Activated CD4-positive, alpha-beta T cell treated with anti-CD3 and anti-CD28 coated beads for 36 hours (primary cell): ENCODE measurements around the gene PLEKHM3. TPM values are rescaled to one million over a fixed set of nuclear protein-coding genes. Genes with fewer than 3 reads are reported as not detected.
"Not testable (repeated sequence)": the region's sequence is repeated elsewhere in the genome, so short reads cannot be mapped to it uniquely, and the experiment has no call there.

ENCODE experiments used
- ATAC-seq: fragments of 200-7000 bp; cut with Tn5 transposase; one replicate; pipeline ENCODE4 v1.10.0; 2021; ENCODE audit warnings: mild to moderate bottlenecking, moderate library complexity
- CTCF ChIA-PET: fragments of 350-600 bp; sonication (Branson Sonifier 250); formaldehyde crosslinking; loops from one replicate; lab custom pipeline; 2021; ENCODE audit warnings: antibody characterized with exemption; lab: Charles Lee
- POLR2A ChIA-PET: fragments of 350-600 bp; sonication (Branson Sonifier 250); formaldehyde crosslinking; loops from one replicate; lab custom pipeline; 2021; ENCODE audit warnings: antibody characterized with exemption, inconsistent platforms; lab: Charles Lee
- DNase-seq: peaks from one replicate; pipeline ENCODE4 v3.0.0-alpha.2; 2020
- H3K27ac Mint-ChIP-seq: one replicate; pipeline ENCODE4 v1.8.0; 2021; ENCODE audit warnings: mixed read lengths
- H3K27me3 Mint-ChIP-seq: one replicate; pipeline ENCODE4 v1.8.0; 2021; ENCODE audit warnings: mixed read lengths
- H3K36me3 Mint-ChIP-seq: one replicate; pipeline ENCODE4 v1.8.0; 2021; ENCODE audit warnings: low read depth, mixed read lengths
- H3K4me1 Mint-ChIP-seq: one replicate; pipeline ENCODE4 v1.8.0; 2021; ENCODE audit warnings: mixed read lengths
- H3K4me3 Mint-ChIP-seq: one replicate; pipeline ENCODE4 v1.8.0; 2021; ENCODE audit warnings: mild to moderate bottlenecking, moderate library complexity, mixed read lengths
- H3K9me3 Mint-ChIP-seq: one replicate; pipeline ENCODE4 v1.8.0; 2021; ENCODE audit warnings: low read depth, mixed read lengths
- intact Hi-C, 2 experiments: fragments of 100-400 bp; cut with DNase I in 1 of 2; cut with micrococcal nuclease in 1 of 2; formaldehyde crosslinking; loops; one replicate each; pipeline versions ENCODE4 v1.14.2 to v1.15.1; 2022 to 2024; cut with DNase I, micrococcal nuclease
- total RNA-seq, 2 experiments: library from RNA; stranded (reverse); gene quantifications; one replicate each; pipeline ENCODE4 v1.2.3, GENCODE V29; 2021

PLEKHM3 gene
- total RNA-seq, 2 experiments from 2014 or later: 4.5 to 5.2 TPM

GRCh38 chr2:208034503-208035140, 9.3 kb upstream of the PLEKHM3 start:
- ATAC-seq (no peak), DNase-seq (no peak)
- H3K27ac Mint-ChIP-seq: no peak overlapping the region
- intact Hi-C loops: loop anchor here (5.0 to 10.0 kb wide), 2 partner anchors 267 to 530 kb away; partner anchors contain the start of gene FZD5 (in 1 of the 2)
- H3K27me3 Mint-ChIP-seq: no peaks in the 10 kb centered on the region
- no peaks in the 10 kb centered on the region for H3K9me3 Mint-ChIP-seq
- H3K4me1 Mint-ChIP-seq: no peaks in the 10 kb centered on the region
- ChIA-PET CTCF (interaction anchor here (0.7 to 1.0 kb wide), 2 partner anchors 289 kb away, joined by 3 to 4 read pairs; no protein-coding TSS in a partner anchor), POLR2A (no interaction called here)
- H3K36me3 Mint-ChIP-seq: no peaks in the 10 kb centered on the region
- no peak overlapping the region for H3K4me3 Mint-ChIP-seq

GRCh38 chr2:208033701-208034502, 8.6 kb upstream of the PLEKHM3 start:
- intact Hi-C loops: loop anchor here in 1 of 2 experiments (10.0 kb wide), 1 partner anchor 529 kb away; no protein-coding TSS in a partner anchor
- no peak overlapping the region for H3K4me3 Mint-ChIP-seq
- POLR2A ChIA-PET: no interaction called here
- H3K27me3 Mint-ChIP-seq: no peaks in the 10 kb centered on the region
- ATAC-seq: peak; percentile 93
- H3K4me1 Mint-ChIP-seq: no peaks in the 10 kb centered on the region
- H3K9me3 Mint-ChIP-seq: no peaks in the 10 kb centered on the region
- CTCF ChIA-PET: interaction anchor here (0.6 to 1.1 kb wide), 3 partner anchors 36 to 456 kb away, joined by 3 to 4 read pairs (median 4); no protein-coding TSS in a partner anchor
- no peaks in the 10 kb centered on the region for H3K36me3 Mint-ChIP-seq
- peak; percentile 64 for DNase-seq
- H3K27ac Mint-ChIP-seq: no peak overlapping the region

GRCh38 chr2:208031608-208032019, 6.3 kb upstream of the PLEKHM3 start:
- Mint-ChIP-seq H3K27ac (no peak overlapping the region), H3K4me3 (no peak overlapping the region), H3K27me3 (no peaks in the 10 kb centered on the region), H3K4me1 (no peaks in the 10 kb centered on the region), H3K36me3 (no peaks in the 10 kb centered on the region), H3K9me3 (no peaks in the 10 kb centered on the region)
- DNase-seq (no peak), ATAC-seq (no peak)
- POLR2A ChIA-PET: no interaction called here
- CTCF ChIA-PET: interaction anchor here (1.0 to 2.2 kb wide), 3 partner anchors 9 to 93 kb away, joined by 3 to 16 read pairs (median 3); no protein-coding TSS in a partner anchor
- intact Hi-C loops: loop anchor here in 1 of 2 experiments (10.0 kb wide), 1 partner anchor 527 kb away; no protein-coding TSS in a partner anchor

- peak overlapping the region; percentile 77 for H3K4me3 Mint-ChIP-seq
- DNase-seq (peak; percentile 61), ATAC-seq (peak; percentile 60)
- no peaks in the 10 kb centered on the region for H3K36me3 Mint-ChIP-seq
- POLR2A ChIA-PET: no interaction called here
- H3K27ac Mint-ChIP-seq: peak overlapping the region; percentile 94
- H3K9me3 Mint-ChIP-seq: no peaks in the 10 kb centered on the region
- CTCF ChIA-PET: interaction anchor here (1.0 to 1.9 kb wide), 2 partner anchors 15 to 400 kb away, joined by 3 to 10 read pairs; partner anchors contain the start of gene METTL21A
- no peaks in the 10 kb centered on the region for H3K27me3 Mint-ChIP-seq
- intact Hi-C loops: loop anchor here (1.0 to 10.0 kb wide), 7 partner anchors 241 to 498 kb away; partner anchors contain the start of genes METTL21A (in 2 of the 2), CCNYL1 (in 1 of the 2), CREB1 (in 1 of the 2) and PIKFYVE (in 1 of the 2)
- peaks cover 12% of the 10 kb centered on the region for H3K4me1 Mint-ChIP-seq
These were observed 472 bp upstream of the PLEKHM3 start for GRCh38 chr2:208025814-208026184.

GRCh38 chr2:208024091-208024490, 1.2 kb downstream of the PLEKHM3 start:
- intact Hi-C loops: loop anchor here (2.0 to 10.0 kb wide), 4 partner anchors 243 to 489 kb away; partner anchors contain the start of genes METTL21A (in 1 of the 2) and PIKFYVE (in 1 of the 2)
- POLR2A ChIA-PET: no interaction called here

GRCh38 chr2:208020253-208020652, 5.1 kb downstream of the PLEKHM3 start:
- DNase-seq: no peak
- Mint-ChIP-seq H3K4me3 (no peak overlapping the region), H3K36me3 (peaks cover 5% of the 10 kb centered on the region), H3K27ac (no peak overlapping the region), H3K4me1 (peaks cover 32% of the 10 kb centered on the region), H3K27me3 (no peaks in the 10 kb centered on the region), H3K9me3 (no peaks in the 10 kb centered on the region)
- ATAC-seq: no peak
- ChIA-PET CTCF (interaction anchor here (1.2 kb wide), 1 partner anchor 20 kb away, joined by 3 read pairs; no protein-coding TSS in a partner anchor), POLR2A (no interaction called here)
- intact Hi-C loops: loop anchor here in 1 of 2 experiments (10.0 kb wide), 2 partner anchors 395 to 485 kb away; partner anchors contain the start of gene METTL21A

More at GRCh38 chr2:208024091-208024490, 1.2 kb downstream of the PLEKHM3 start:
- Mint-ChIP-seq H3K27me3 (no peaks in the 10 kb centered on the region), H3K4me3 (no peak overlapping the region), H3K4me1 (peaks cover 17% of the 10 kb centered on the region), H3K27ac (no peak overlapping the region), H3K9me3 (no peaks in the 10 kb centered on the region), H3K36me3 (peaks cover 2% of the 10 kb centered on the region)
- ATAC-seq (no peak), DNase-seq (no peak)
- CTCF ChIA-PET: interaction anchor here (1.1 to 1.9 kb wide), 2 partner anchors 16 to 43 kb away, joined by 3 to 10 read pairs; no protein-coding TSS in a partner anchor

- intact Hi-C loops, H3K27me3 Mint-ChIP-seq, DNase-seq, H3K36me3 Mint-ChIP-seq, POLR2A ChIA-PET, H3K9me3 Mint-ChIP-seq, H3K4me3 Mint-ChIP-seq: not testable (repeated sequence)
- CTCF ChIA-PET: interaction anchor here (2.6 kb wide), 1 partner anchor 21 kb away, joined by 8 read pairs; no protein-coding TSS in a partner anchor
- Mint-ChIP-seq H3K27ac (peak overlapping the region; percentile 80), H3K4me1 (peaks cover 41% of the 10 kb centered on the region)
- peak; percentile 4 for ATAC-seq
These were observed 7.1 kb downstream of the PLEKHM3 start for GRCh38 chr2:208018124-208018712.

GRCh38 chr2:208017721-208018120, 7.6 kb downstream of the PLEKHM3 start:
- Mint-ChIP-seq H3K4me1 (peaks cover 44% of the 10 kb centered on the region), H3K36me3 (peaks cover 5% of the 10 kb centered on the region), H3K4me3 (peak overlapping the region; percentile 13), H3K9me3 (no peaks in the 10 kb centered on the region), H3K27ac (peak overlapping the region; percentile 80), H3K27me3 (no peaks in the 10 kb centered on the region)
- POLR2A ChIA-PET: interaction anchor here (1.1 kb wide), 1 partner anchor 11 kb away, joined by 3 read pairs; no protein-coding TSS in a partner anchor
- intact Hi-C loops: no loop called here
- CTCF ChIA-PET: interaction anchor here (0.5 to 2.6 kb wide), 2 partner anchors 22 to 774 kb away, joined by 3 to 8 read pairs; no protein-coding TSS in a partner anchor
- DNase-seq (peak; percentile 9), ATAC-seq (peak; percentile 70)

GRCh38 chr2:208015475-208015874, 9.9 kb downstream of the PLEKHM3 start:
- H3K27me3 Mint-ChIP-seq: no peaks in the 10 kb centered on the region
- H3K4me1 Mint-ChIP-seq: peaks cover 44% of the 10 kb centered on the region
- no peak overlapping the region for H3K4me3 Mint-ChIP-seq
- H3K9me3 Mint-ChIP-seq: no peaks in the 10 kb centered on the region
- ChIA-PET CTCF (no interaction called here), POLR2A (no interaction called here)
- intact Hi-C loops: no loop called here
- no peak for ATAC-seq
- H3K27ac Mint-ChIP-seq: no peak overlapping the region
- no peak for DNase-seq
- H3K36me3 Mint-ChIP-seq: peaks cover 5% of the 10 kb centered on the region

- peak; percentile 82 for ATAC-seq
- ChIA-PET POLR2A (interaction anchor here (0.6 kb wide), 1 partner anchor 301 kb away, joined by 3 read pairs; no protein-coding TSS in a partner anchor), CTCF (interaction anchor here (0.6 kb wide), 1 partner anchor 375 kb away, joined by 3 read pairs; no protein-coding TSS in a partner anchor)
- H3K4me1 Mint-ChIP-seq: peaks cover 42% of the 10 kb centered on the region
- H3K27ac Mint-ChIP-seq: peak overlapping the region; percentile 63
- H3K27me3 Mint-ChIP-seq: no peaks in the 10 kb centered on the region
- intact Hi-C loops: no loop called here
- no peak overlapping the region for H3K4me3 Mint-ChIP-seq
- no peaks in the 10 kb centered on the region for H3K9me3 Mint-ChIP-seq
- peaks cover 5% of the 10 kb centered on the region for H3K36me3 Mint-ChIP-seq
- peak; percentile 11 for DNase-seq
These were observed 11.8 kb downstream of the PLEKHM3 start for GRCh38 chr2:208013285-208014178.
